GM19099 (cell line): ENCODE results near the gene C1orf105.

Source experiments
- POLR2A ChIP-seq: IDR thresholded peaks from 3 replicates; pipeline ENCODE4 v1.6.1; 2011; ENCODE audit warnings: low read depth; ENCODE audit not compliant: insufficient read length; ENCODE audit errors: extremely low read depth

The C1orf105 gene

GRCh38 chr1:172420385-172420784, at the start of gene C1orf105:
TSS of gene C1orf105 (plus strand) at chr1:172420685. CDS start at chr1:172420886, 201 bp downstream.
- TF ChIP-seq POLR2A: no peak

- no peak for TF ChIP-seq POLR2A
These were observed 46.6 kb upstream of the C1orf105 start for GRCh38 chr1:172373864-172374263.

- no peak for TF ChIP-seq POLR2A
These were observed 45.3 kb upstream of the C1orf105 start for GRCh38 chr1:172375211-172375631.

GRCh38 chr1:172376431-172376830, 44.1 kb upstream of the C1orf105 start:
- TF ChIP-seq POLR2A: no peak

GRCh38 chr1:172377565-172377964, 42.9 kb upstream of the C1orf105 start:
- no peak for TF ChIP-seq POLR2A

GRCh38 chr1:172378109-172378760, 42.2 kb upstream of the C1orf105 start:
- TF ChIP-seq POLR2A: no peak

GRCh38 chr1:172380441-172381244, 39.8 kb upstream of the C1orf105 start:
- TF ChIP-seq POLR2A: no peak

- no peak for TF ChIP-seq POLR2A
These were observed 38.5 kb upstream of the C1orf105 start for GRCh38 chr1:172381946-172382345.

GRCh38 chr1:172382406-172382805, 38.1 kb upstream of the C1orf105 start:
- no peak for TF ChIP-seq POLR2A

- no peak for TF ChIP-seq POLR2A
These were observed 37.5 kb upstream of the C1orf105 start for GRCh38 chr1:172382990-172383389.

- TF ChIP-seq POLR2A: no peak
These were observed 36.9 kb upstream of the C1orf105 start for GRCh38 chr1:172383536-172383935.

GRCh38 chr1:172384656-172385055, 35.8 kb upstream of the C1orf105 start:
- TF ChIP-seq POLR2A: no peak

GRCh38 chr1:172386046-172386445, 34.4 kb upstream of the C1orf105 start:
- no peak for TF ChIP-seq POLR2A

GRCh38 chr1:172388490-172388889, 32.0 kb upstream of the C1orf105 start:
- TF ChIP-seq POLR2A: no peak

- TF ChIP-seq POLR2A: no peak
These were observed 30.2 kb upstream of the C1orf105 start for GRCh38 chr1:172390301-172390682.

- peak; percentile 22 for TF ChIP-seq POLR2A
These were observed 29.6 kb upstream of the C1orf105 start for GRCh38 chr1:172390683-172391551.

- no peak for TF ChIP-seq POLR2A
These were observed 28.5 kb upstream of the C1orf105 start for GRCh38 chr1:172391976-172392375.
